K562 (cell line): ENCODE measurements around the gene MYBPC3. TPM values are rescaled to one million over a fixed set of nuclear protein-coding genes. Genes with fewer than 3 reads are reported as not detected.

Experiments
- ARHGAP35 ChIP-seq: fragments of 450-650 bp; IDR thresholded peaks from 2 replicates; pipeline ENCODE4 v1.6.1; 2018; ENCODE audit not compliant: partially characterized antibody
- CREB1 ChIP-seq, 2 experiments: sonication (generic) in 1 of 2; formaldehyde crosslinking in 1 of 2; IDR thresholded peaks; 2 replicates each; pipeline versions ENCODE4 v1.6.1 to v1.8.0; 2012 to 2022; ENCODE audit warnings: inconsistent platforms in 1 of 2, mild to moderate bottlenecking in 1 of 2, missing genetic modification reagents in 1 of 2, moderate library complexity in 1 of 2
- FOXM1 ChIP-seq, 2 experiments: fragments of 450-650 bp in 1 of 2; sonication (generic) in 1 of 2; formaldehyde crosslinking in 1 of 2; IDR thresholded peaks; 2 replicates each; pipeline versions ENCODE4 v1.6.1 to v1.9.0; 2017 to 2022; ENCODE audit warnings: low read depth in 2 of 2, mild to moderate bottlenecking in 2 of 2, missing genetic modification reagents in 1 of 2, moderate library complexity in 1 of 2
- GABPB2 ChIP-seq: fragments of 250-450 bp; sonication (Bioruptor Pico); conservative IDR thresholded peaks from 2 replicates; pipeline ENCODE4 v1.5.1; 2021; ENCODE audit warnings: mild to moderate bottlenecking
- HDGF ChIP-seq: fragments of 450-650 bp; IDR thresholded peaks from 2 replicates; pipeline ENCODE4 v1.6.1; 2016
- HMBOX1 ChIP-seq: sonication (generic); IDR thresholded peaks from 2 replicates; pipeline ENCODE4 v1.6.1; 2016
- JUND ChIP-seq, 2 experiments: IDR thresholded peaks; 2 replicates in 1 of 2; 3 replicates in 1 of 2; pipeline ENCODE4 v1.6.1; 2011; ENCODE audit warnings: borderline replicate concordance in 2 of 2, low read depth in 2 of 2, low read length in 2 of 2, improper control_type of control experiment in 1 of 2, missing biosample characterization in 1 of 2, missing genetic modification characterization in 1 of 2, missing genetic modification reagents in 1 of 2
- MEF2A ChIP-seq: IDR thresholded peaks from 2 replicates; pipeline ENCODE4 v1.6.1; 2011; ENCODE audit warnings: low read depth, mild to moderate bottlenecking, low read length, moderate library complexity; ENCODE audit not compliant: control insufficient read depth
- PCBP1 ChIP-seq: fragments of 200-400 bp; formaldehyde crosslinking; IDR thresholded peaks from 2 replicates; pipeline ENCODE4 v1.6.1; 2018; ENCODE audit warnings: mild to moderate bottlenecking, low read depth, low read length; ENCODE audit not compliant: poor library complexity, severe bottlenecking
- PURB ChIP-seq: sonication (generic); formaldehyde crosslinking; IDR thresholded peaks from 2 replicates; pipeline ENCODE4 v1.9.0; 2021; ENCODE audit warnings: low read depth, mild to moderate bottlenecking, missing genetic modification reagents
- RAD21 ChIP-seq, 2 experiments: fragments of 250-450 bp in 1 of 2; fragments of 450-650 bp in 1 of 2; sonication (Bioruptor Pico) in 1 of 2; formaldehyde crosslinking in 1 of 2; IDR thresholded peaks in 1 of 2; conservative IDR thresholded peaks in 1 of 2; 2 replicates each; pipeline versions ENCODE4 v1.4.0 to v1.8.0; 2020 to 2022; ENCODE audit warnings: mild to moderate bottlenecking in 2 of 2, moderate library complexity in 1 of 2
- SOX6 ChIP-seq: fragments of 450-650 bp; IDR thresholded peaks from 2 replicates; pipeline ENCODE4 v1.6.1; 2014; ENCODE audit warnings: mild to moderate bottlenecking
- SRSF3 ChIP-seq: fragments of 200-400 bp; formaldehyde crosslinking; IDR thresholded peaks from 2 replicates; pipeline ENCODE4 v1.6.1; 2016; ENCODE audit warnings: mild to moderate bottlenecking, low read length, moderate library complexity; ENCODE audit not compliant: insufficient read depth
- TARDBP ChIP-seq: fragments of 450-650 bp; IDR thresholded peaks from 2 replicates; pipeline ENCODE4 v1.6.1; 2016
- U2AF2 ChIP-seq: fragments of 200-400 bp; formaldehyde crosslinking; optimal IDR thresholded peaks from 2 replicates; pipeline ENCODE3; 2017; ENCODE audit warnings: low read depth, mild to moderate bottlenecking, low read length
- VEZF1 ChIP-seq: fragments of 200-800 bp; sonication (Bioruptor generic); IDR thresholded peaks from 2 replicates; pipeline ENCODE4 v1.6.1; 2017; ENCODE audit warnings: missing genetic modification characterization, missing compliant biosample characterization
- ZSCAN32 ChIP-seq: fragments of 450-650 bp; formaldehyde crosslinking; IDR thresholded peaks from 2 replicates; pipeline ENCODE4 v1.4.0; 2020; ENCODE audit warnings: mild to moderate bottlenecking, moderate library complexity
- polyA plus RNA-seq, 8 experiments: library from polyadenylated mRNA; depleted of rRNA in 4 of 8; stranded (reverse) in 5 of 8; unstranded in 3 of 8; fragments of >200 nt; fragmentation: Nextera tagmentation in 2 of 8; fragmentation: Illumina TruSeq in 1 of 8; extraction: Ambion mirVana in 2 of 8; extraction: Trizol in 1 of 8; gene quantifications; 2 replicates each; pipeline versions ENCODE4 v1.2.1 to v1.2.3, GENCODE V29; 2011 to 2014; ENCODE audit warnings: inconsistent platforms in 1 of 8, missing spikeins in 1 of 8
- total RNA-seq, 7 experiments: library from RNA; depleted of rRNA in 6 of 7; stranded (reverse); fragments of >200 nt in 6 of 7; fragmentation: Illumina TruSeq in 2 of 7; extraction: Trizol in 2 of 7; gene quantifications; 2 replicates each; pipeline versions ENCODE4 v1.2.1 to v1.2.3, GENCODE V29; 2011 to 2021; ENCODE audit warnings: low replicate concordance in 1 of 7
- TF ChIP-seq, protein P1 (sequence below): sonication (generic); formaldehyde crosslinking; IDR thresholded peaks from 2 replicates; pipeline ENCODE4 v1.8.0; 2022; ENCODE audit warnings: missing genetic modification reagents, mild to moderate bottlenecking, borderline replicate concordance
- TF ChIP-seq, protein P2 (sequence below): sonication (generic); formaldehyde crosslinking; IDR thresholded peaks from 2 replicates; pipeline ENCODE4 v1.8.0; 2022; ENCODE audit warnings: mild to moderate bottlenecking, low read depth, missing genetic modification reagents

MYBPC3 gene
- total and polyA plus RNA-seq, 9 of the 15 experiments (the other 6 are each of a cell fraction or from before 2014, with no cell fraction given), result 0.01 TPM; not detected in 8

DNA sequence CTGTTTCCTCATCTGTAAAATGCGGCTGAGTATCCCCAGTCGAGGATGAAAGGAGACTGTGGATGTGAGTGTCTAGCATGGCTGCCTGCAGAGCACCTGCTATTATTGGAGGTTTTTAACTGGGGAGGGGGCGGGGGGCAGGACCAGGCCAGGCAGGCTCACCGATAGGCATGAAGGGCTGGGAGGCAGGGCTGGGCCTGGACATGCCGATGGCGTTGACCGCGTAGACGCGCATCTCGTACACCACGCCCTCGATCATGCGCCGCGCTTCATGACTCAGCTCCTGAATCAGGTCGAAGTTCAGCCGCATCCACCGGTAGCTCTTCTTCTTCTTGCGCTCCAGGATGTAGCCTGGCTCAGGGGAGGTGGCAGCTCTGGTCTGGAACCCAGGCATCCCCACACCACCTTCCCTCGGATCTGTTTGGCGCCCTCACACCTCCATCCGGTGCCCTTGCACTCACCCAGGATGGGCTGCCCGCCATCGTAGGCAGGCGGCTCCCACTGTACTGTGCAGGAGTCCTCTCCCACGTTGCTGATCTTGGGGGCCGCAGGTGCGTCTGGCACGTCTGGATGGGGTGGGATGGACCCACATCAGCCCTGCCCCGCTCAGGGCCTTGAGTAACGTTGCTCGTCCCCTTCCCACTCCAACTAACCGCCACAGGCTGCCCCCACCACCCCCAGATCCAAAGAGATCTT is 15.1 kb downstream of the MYBPC3 start (continued):
- TF ChIP-seq, protein P1, sequence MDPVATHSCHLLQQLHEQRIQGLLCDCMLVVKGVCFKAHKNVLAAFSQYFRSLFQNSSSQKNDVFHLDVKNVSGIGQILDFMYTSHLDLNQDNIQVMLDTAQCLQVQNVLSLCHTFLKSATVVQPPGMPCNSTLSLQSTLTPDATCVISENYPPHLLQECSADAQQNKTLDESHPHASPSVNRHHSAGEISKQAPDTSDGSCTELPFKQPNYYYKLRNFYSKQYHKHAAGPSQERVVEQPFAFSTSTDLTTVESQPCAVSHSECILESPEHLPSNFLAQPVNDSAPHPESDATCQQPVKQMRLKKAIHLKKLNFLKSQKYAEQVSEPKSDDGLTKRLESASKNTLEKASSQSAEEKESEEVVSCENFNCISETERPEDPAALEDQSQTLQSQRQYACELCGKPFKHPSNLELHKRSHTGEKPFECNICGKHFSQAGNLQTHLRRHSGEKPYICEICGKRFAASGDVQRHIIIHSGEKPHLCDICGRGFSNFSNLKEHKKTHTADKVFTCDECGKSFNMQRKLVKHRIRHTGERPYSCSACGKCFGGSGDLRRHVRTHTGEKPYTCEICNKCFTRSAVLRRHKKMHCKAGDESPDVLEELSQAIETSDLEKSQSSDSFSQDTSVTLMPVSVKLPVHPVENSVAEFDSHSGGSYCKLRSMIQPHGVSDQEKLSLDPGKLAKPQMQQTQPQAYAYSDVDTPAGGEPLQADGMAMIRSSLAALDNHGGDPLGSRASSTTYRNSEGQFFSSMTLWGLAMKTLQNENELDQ (CRISPR knock-in tag), result no peak
- no peak for TF ChIP-seq SOX6
- no peak for TF ChIP-seq U2AF2
- TF ChIP-seq RAD21 (CRISPR knock-in tag; conservative IDR thresholded peaks at IDR 0.05 in 1 of 2, IDR thresholded peaks at IDR 0.05 in 1 of 2), result no peak
- no peak for TF ChIP-seq MEF2A
- TF ChIP-seq, protein P2, sequence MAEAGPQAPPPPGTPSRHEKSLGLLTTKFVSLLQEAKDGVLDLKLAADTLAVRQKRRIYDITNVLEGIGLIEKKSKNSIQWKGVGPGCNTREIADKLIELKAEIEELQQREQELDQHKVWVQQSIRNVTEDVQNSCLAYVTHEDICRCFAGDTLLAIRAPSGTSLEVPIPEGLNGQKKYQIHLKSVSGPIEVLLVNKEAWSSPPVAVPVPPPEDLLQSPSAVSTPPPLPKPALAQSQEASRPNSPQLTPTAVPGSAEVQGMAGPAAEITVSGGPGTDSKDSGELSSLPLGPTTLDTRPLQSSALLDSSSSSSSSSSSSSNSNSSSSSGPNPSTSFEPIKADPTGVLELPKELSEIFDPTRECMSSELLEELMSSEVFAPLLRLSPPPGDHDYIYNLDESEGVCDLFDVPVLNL, result no peak
- no peak for TF ChIP-seq PURB
- TF ChIP-seq HDGF, result no peak; the same call in 1 of the 2 replicates
- no peak for TF ChIP-seq GABPB2 (CRISPR knock-in tag)
- no peak for TF ChIP-seq FOXM1 (IDR thresholded peaks at IDR 0.05; ENCODE audit: low read depth)
- no peak for TF ChIP-seq FOXM1 (CRISPR knock-in tag; IDR thresholded peaks at IDR 0.05; ENCODE audit: low read depth)
- no peak for TF ChIP-seq ARHGAP35
- TF ChIP-seq SRSF3, result no peak
- no peak for TF ChIP-seq HMBOX1
- TF ChIP-seq VEZF1, result no peak
- TF ChIP-seq CREB1 (IDR thresholded peaks at IDR 0.05), result no peak; the same call in 1 of the 2 replicates
- peak; percentile 52; the same call in 1 of the 2 replicates for TF ChIP-seq CREB1 (CRISPR knock-in tag; IDR thresholded peaks at IDR 0.05)
- TF ChIP-seq PCBP1, result no peak
- TF ChIP-seq JUND (IDR thresholded peaks at IDR 0.05; ENCODE audit: borderline replicate concordance, low read depth, low read length), result peak; percentile 85
- TF ChIP-seq JUND (tag; IDR thresholded peaks at IDR 0.05; ENCODE audit: borderline replicate concordance, low read depth, low read length), result peak; percentile 84; the same call in 2 of the 3 replicates
- no peak for TF ChIP-seq TARDBP
- TF ChIP-seq ZSCAN32 (CRISPR knock-in tag), result no peak
